ENCODE data around the gene PRMT5.
A peak's percentile ranks its signal among the peaks of the same experiment; 100 is the strongest.

Gene PRMT5

DNA sequence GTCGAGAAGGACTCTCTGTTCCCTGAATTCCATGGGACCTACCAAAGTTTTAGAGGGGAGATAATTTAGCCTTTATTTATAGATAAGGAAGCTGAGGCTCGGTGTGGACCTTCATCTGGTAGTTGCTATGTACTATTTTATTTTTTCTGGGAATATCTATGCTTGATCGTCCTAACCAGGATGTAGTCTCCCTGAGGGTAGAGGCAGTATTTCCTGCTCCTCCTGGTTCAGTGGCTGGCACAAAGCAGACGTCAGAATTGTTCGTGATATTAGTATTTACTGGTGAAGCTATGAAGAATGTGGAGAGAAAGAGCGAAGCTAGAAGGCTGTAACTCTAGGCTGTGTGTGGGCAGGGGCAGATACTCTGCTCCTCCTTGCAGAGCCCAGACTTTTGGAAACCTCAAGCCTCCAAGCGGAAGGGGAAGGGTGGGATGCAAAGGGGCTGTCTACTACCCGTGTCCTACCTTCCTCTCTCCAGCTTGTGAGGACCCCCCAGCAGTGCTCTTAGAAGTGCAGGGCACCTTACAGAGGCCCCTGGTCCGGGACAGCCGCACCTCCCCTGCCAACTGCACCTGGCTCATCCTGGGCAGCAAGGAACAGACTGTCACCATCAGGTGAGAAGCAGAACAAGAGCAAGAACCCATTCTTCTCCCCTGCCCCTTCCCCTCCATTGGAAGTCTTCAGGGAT is 56.2 kb downstream of the PRMT5 start:
- no peak for DNase-seq

DNA sequence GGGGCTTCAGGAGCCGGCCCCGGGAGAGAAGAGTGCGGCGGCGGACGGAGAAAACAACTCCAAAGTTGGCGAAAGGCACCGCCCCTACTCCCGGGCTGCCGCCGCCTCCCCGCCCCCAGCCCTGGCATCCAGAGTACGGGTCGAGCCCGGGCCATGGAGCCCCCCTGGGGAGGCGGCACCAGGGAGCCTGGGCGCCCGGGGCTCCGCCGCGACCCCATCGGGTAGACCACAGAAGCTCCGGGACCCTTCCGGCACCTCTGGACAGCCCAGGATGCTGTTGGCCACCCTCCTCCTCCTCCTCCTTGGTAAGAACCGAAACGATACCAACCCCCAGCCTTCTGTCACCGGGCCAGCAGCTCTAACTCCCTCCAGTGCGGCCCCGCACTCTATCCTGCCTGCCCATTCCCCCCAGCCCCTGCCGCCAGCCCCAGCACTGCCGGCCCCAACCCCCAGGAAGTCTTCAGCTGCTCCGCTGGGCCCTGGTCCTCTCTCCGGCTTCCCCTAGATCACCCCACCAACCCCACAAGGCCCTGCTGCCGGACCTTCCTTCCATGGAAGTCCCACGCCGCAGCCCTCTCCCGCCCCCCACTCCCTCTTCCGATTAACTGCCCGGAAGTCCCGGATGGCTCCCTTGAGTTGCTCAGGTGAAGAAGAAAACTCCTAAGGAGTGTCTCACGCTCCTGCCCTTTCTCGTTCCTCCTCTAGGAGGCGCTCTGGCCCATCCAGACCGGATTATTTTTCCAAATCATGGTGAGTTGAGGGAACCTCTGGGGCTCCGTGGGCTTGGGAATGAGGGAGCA is 56.9 kb downstream of the PRMT5 start:
- peak; percentile 34 to 48 (median 39) for DNase-seq

DNA sequence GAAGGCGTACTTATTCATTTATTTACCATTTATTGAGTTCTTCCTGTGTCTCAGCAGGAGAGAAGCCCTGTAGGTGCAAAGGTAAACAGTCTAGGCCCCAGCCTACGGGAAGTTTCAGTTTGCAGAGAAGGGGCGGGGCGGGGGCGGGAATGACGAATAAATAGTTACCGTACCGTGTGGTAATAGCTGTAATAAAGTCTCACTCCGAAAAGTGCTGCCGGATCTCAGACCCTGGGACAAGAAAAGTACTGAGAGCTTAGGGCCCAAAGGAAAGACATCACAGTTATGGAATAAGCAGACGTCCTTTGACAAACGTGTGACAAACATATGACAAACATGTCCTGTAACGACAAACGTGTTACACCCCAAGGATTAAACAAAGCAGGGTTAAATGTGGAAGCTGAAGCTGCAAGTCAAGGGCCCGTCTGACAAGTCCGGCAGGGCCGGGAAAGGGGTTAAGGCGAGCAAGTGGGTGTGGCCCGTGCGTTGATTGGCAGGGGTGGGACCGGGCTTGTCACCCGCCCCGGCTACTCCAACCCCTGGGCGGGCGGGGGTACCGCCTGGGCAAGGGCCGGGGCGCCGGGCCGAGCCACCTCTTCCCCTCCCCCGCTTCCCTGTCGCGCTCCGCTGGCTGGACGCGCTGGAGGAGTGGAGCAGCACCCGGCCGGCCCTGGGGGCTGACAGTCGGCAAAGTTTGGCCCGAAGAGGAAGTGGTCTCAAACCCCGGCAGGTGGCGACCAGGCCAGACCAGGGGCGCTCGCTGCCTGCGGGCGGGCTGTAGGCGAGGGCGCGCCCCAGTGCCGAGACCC is 57.7 kb downstream of the PRMT5 start, which contains the start of gene LRP10:
TSS of gene LRP10 (plus strand) at position 517 of the 809 bp plus-strand sequence. CDS start 564 bp downstream, outside the sequence.
- DNase-seq = peak; percentile 56 to 64 (median 57)

DNA sequence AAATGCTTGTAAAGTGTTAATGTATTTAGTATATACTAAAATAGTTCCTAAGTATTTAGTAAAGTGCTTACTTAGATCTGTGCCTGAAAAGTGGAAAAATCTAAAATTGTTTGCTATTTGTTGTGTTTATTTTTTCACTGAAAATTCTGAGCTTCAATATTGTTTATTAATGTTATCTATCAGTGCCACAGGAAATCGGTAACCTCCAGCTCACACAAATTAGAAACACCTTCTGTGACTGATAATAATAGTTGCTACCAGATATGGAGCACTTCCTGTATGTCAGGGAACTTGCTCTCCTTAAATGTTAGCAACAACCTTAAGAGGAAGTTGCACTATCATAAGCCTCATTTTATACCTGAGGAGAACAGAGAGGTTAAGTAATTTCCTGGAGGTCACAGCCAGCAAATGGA is 58.4 kb downstream of the PRMT5 start:
- DNase-seq = no peak

Measured in activated CD4-positive, CD25-positive, alpha-beta regulatory T cell (primary cell).